Measurements from ENCODE around the gene SMG6. TPM values are rescaled to one million over a fixed set of nuclear protein-coding genes. Genes with fewer than 3 reads are reported as not detected.
A peak's percentile ranks its signal among the peaks of the same experiment; 100 is the strongest.

The SMG6 gene
- total RNA-seq, 1 experiment from 2014 or later = 28.6 TPM

- DNase-seq = peak; percentile 88
- no peak overlapping the region for H3K23ac ChIP-seq (ENCODE audit: insufficient read length, low read depth, low read length)
- H3K27me3 ChIP-seq (ENCODE audit: insufficient read depth, low read length) = no peaks in the 10 kb centered on the region
- no CpG with 5 or more reads among the region's 7 CpGs for WGBS (ENCODE audit: extremely low coverage, insufficient read length, low lambda C conversion rate)
- no peak overlapping the region for H2AK5ac ChIP-seq (ENCODE audit: insufficient read length, low read length)
- no peak overlapping the region for H3K27ac ChIP-seq (ENCODE audit: insufficient read length, low read depth, low read length)
- H4K91ac ChIP-seq (ENCODE audit: insufficient read length, low read depth, low read length) = no peak overlapping the region
- no peak overlapping the region for H3K56ac ChIP-seq (ENCODE audit: insufficient read length, low read depth, low read length)
- H2BK5ac ChIP-seq (ENCODE audit: insufficient read length, low read length) = no peak overlapping the region
- H3T11ph ChIP-seq (ENCODE audit: low read length) = no peak overlapping the region
- H2BK12ac ChIP-seq (ENCODE audit: insufficient read length, low read depth, low read length) = no peak overlapping the region
- H3K36me3 Mint-ChIP-seq (ENCODE audit: insufficient read depth in 1 of 3, low read depth in 3 of 3) = peaks cover 11 to 33% (median 29%) of the 10 kb centered on the region in 3 experiments; a peak in 6 of 7 replicates
- no peaks in the 10 kb centered on the region for H3K23me2 ChIP-seq (ENCODE audit: insufficient read length, low read depth, low read length, poor library complexity, severe bottlenecking)
- no peak overlapping the region for H2BK120ac ChIP-seq (ENCODE audit: low read depth, low read length, poor library complexity, severe bottlenecking)
- H3K9me3 ChIP-seq (ENCODE audit: control insufficient read depth, low read depth, low read length) = no peaks in the 10 kb centered on the region
- H4K20me1 ChIP-seq (ENCODE audit: control insufficient read depth, insufficient read depth, insufficient read length) = no peaks in the 10 kb centered on the region
- H2BK15ac ChIP-seq (ENCODE audit: low read depth, low read length) = no peak overlapping the region
- TF ChIP-seq CTCF (conservative IDR thresholded peaks at IDR 0.05) = peak; percentile 97
- H3K4ac ChIP-seq (ENCODE audit: low read depth, low read length) = no peak overlapping the region
- no peak overlapping the region for H3K14ac ChIP-seq (ENCODE audit: insufficient read depth, low read length)
- H3K18ac ChIP-seq (ENCODE audit: insufficient read length, low read depth, low read length) = no peak overlapping the region
- no peak overlapping the region for H3K4me2 ChIP-seq (ENCODE audit: insufficient read depth, insufficient read length, low read length)
- no peak overlapping the region for H4K5ac ChIP-seq (ENCODE audit: insufficient read length, low read depth, low read length)
- H3K79me1 ChIP-seq (ENCODE audit: insufficient read depth, low read depth, low read length, poor library complexity, severe bottlenecking) = no peaks in the 10 kb centered on the region
- no peaks in the 10 kb centered on the region for H3K27me3 Mint-ChIP-seq (ENCODE audit: low read depth)
- H2BK20ac ChIP-seq (ENCODE audit: low read depth, low read length, poor library complexity, severe bottlenecking) = no peak overlapping the region
- no peak overlapping the region for H3K9ac ChIP-seq (ENCODE audit: extremely low read depth, insufficient read length, low read length)
- no peaks in the 10 kb centered on the region for H3K9me3 Mint-ChIP-seq
- no peaks in the 10 kb centered on the region for H3K4me1 ChIP-seq (ENCODE audit: insufficient read depth, low read length)
- no peaks in the 10 kb centered on the region for H3K4me1 Mint-ChIP-seq
- no peak overlapping the region for H3K27ac Mint-ChIP-seq
- no peak overlapping the region for H2AFZ ChIP-seq (ENCODE audit: low read length)
- no peaks in the 10 kb centered on the region for H3K79me2 ChIP-seq (ENCODE audit: insufficient read depth, low read length)
- no peak overlapping the region for H4K8ac ChIP-seq (replicated peaks; ENCODE audit: insufficient read length, low read depth, low read length)
- H3K4me3 Mint-ChIP-seq = no peak overlapping the region; a peak in 1 of 5 replicates
Measured at GRCh38 chr17:2244545-2245525, 58.8 kb downstream of the SMG6 start.
